Muscle of leg (tissue), 11 donors: Measurements from ENCODE around the gene SH3BP5. TPM values are rescaled to one million over a fixed set of nuclear protein-coding genes. Genes with fewer than 3 reads are reported as not detected.

Experiments
- DNase-seq: peaks from one replicate; pipeline ENCODE4 v3.0.0; 2013
- H3K27ac ChIP-seq: one replicate; pipeline ENCODE4 v1.5.1; 2013; ENCODE audit warnings: mild to moderate bottlenecking, low read length, control low read depth
- H3K27me3 ChIP-seq: one replicate; pipeline ENCODE4 v1.6.1; 2013; ENCODE audit warnings: low read length; ENCODE audit not compliant: control insufficient read depth, insufficient read depth
- H3K36me3 ChIP-seq: one replicate; pipeline ENCODE4 v1.6.1; 2013; ENCODE audit warnings: low read length; ENCODE audit not compliant: control insufficient read depth, insufficient read depth
- H3K4me1 ChIP-seq: one replicate; pipeline ENCODE4 v1.6.1; 2013; ENCODE audit warnings: low read length; ENCODE audit not compliant: control insufficient read depth, insufficient read depth
- H3K4me3 ChIP-seq: one replicate; pipeline ENCODE4 v1.5.1; 2013; ENCODE audit warnings: low read length, control low read depth
- H3K9me3 ChIP-seq: replicated peaks from 2 replicates; pipeline ENCODE4 v1.6.1; 2013; ENCODE audit warnings: low read depth, low read length; ENCODE audit not compliant: control insufficient read depth
- WGBS: methylation state at CpG from one replicate; pipeline ENCODE4 v1.1.5; 2013; ENCODE audit warnings: missing lambda C conversion rate; ENCODE audit not compliant: insufficient coverage; 5-methylcytosine and 5-hydroxymethylcytosine counted together
- polyA plus RNA-seq, 8 donors: library from polyadenylated mRNA; unstranded; fragments of 120-200 nt; gene quantifications; one replicate each; pipeline versions ENCODE4 v1.2.1 to v1.2.3, GENCODE V29; 2013; ENCODE audit warnings: inconsistent platforms in 1 of 8, low replicate concordance in 1 of 8; ENCODE audit not compliant: insufficient read length in 8 of 8, insufficient read depth in 1 of 8
- total RNA-seq: library from RNA; stranded (reverse); fragments of 120-200 nt; gene quantifications from one replicate; pipeline ENCODE4 v1.2.4, GENCODE V29; 2013

SH3BP5 gene
- total and polyA plus RNA-seq, 9 donors = 23.7 to 48.4 (median 31.8) TPM

DNA sequence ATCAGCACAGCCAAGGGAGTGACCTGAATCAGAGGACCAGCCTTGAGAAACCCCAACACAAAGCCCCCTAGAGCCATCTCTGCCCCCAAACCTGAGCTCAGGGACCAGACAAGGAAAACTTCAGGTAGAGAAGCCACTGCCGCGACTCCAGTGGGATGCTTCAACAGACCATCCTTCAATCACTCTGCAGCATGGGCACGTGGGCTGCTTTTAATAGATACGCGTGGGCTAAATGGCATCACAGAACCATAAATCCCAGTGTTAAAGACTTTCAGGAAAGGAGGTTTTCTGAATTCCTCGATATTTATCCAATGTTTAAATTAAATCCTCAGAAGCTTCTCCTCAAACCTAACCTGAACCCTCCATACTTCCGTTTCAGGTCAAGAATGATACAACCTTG is 30.6 kb downstream of the SH3BP5 start:
- no peaks in the 10 kb centered on the region for H3K9me3 ChIP-seq
- H3K27ac ChIP-seq = no peak overlapping the region
- H3K36me3 ChIP-seq = peaks cover 8% of the 10 kb centered on the region
- H3K4me1 ChIP-seq = no peaks in the 10 kb centered on the region
- no peaks in the 10 kb centered on the region for H3K27me3 ChIP-seq
- DNase-seq = no peak
- no CpG with 5 or more reads among the region's 7 CpGs for WGBS
- H3K4me3 ChIP-seq = no peak overlapping the region

- Histone ChIP-seq H3K9me3 (no peaks in the 10 kb centered on the region), H3K27me3 (no peaks in the 10 kb centered on the region), H3K4me3 (no peak overlapping the region), H3K4me1 (no peaks in the 10 kb centered on the region), H3K27ac (peak overlapping the region; percentile 13), H3K36me3 (peaks cover 8% of the 10 kb centered on the region)
- no CpG with 5 or more reads among the region's 8 CpGs for whole genome bisulfite sequencing
- DNase-seq = peak; percentile 64
Measured at GRCh38 chr3:15300323-15301078, 31.9 kb downstream of the SH3BP5 start.

DNA sequence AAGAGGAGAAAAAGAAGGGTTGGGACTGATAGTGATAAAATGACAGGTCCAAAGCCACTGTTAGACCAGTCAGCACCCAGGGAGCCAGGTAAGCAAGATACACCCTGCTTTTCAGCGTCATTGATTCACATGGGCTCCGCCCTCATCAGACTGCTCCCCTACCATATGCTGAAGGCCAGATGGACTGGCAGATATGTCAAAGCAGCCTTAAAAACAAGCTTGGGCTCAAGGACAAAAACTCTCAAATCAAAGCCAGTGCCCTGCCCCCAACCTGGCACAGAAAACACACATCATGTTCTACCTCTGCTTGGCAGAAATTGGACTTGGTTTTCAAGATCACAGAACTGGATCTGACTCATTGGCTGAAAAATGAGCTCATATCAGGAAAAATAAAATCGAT is 33.4 kb downstream of the SH3BP5 start:
- Histone ChIP-seq H3K4me1 (peaks cover 5% of the 10 kb centered on the region), H3K36me3 (peaks cover 8% of the 10 kb centered on the region), H3K4me3 (no peak overlapping the region), H3K27ac (no peak overlapping the region), H3K27me3 (no peaks in the 10 kb centered on the region), H3K9me3 (no peaks in the 10 kb centered on the region)
- DNase-seq = no peak
- 82% methylated on average over 2 of the region's 3 CpGs for WGBS

DNA sequence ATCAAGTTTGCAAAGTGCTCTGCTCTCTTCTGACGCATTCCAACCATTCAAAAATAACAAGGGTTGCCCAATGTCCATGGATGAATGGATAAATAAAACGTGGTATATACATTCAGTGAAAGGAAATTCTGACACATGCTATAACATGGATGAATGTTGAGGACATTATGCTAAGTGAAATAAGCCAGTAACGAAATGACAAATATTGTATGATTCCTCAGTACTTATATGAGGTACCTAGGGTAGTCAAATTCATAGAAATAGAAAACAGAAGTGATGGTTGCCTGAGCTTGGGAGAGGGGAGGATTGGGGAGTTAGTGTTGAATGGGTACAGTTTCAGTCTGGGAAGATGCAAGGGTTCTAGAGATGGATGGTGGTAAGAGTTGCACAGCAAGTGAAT is 33.9 kb downstream of the SH3BP5 start:
- H3K9me3 ChIP-seq = no peaks in the 10 kb centered on the region
- no peaks in the 10 kb centered on the region for H3K27me3 ChIP-seq
- H3K27ac ChIP-seq = no peak overlapping the region
- peaks cover 6% of the 10 kb centered on the region for H3K4me1 ChIP-seq
- WGBS = 100% methylated on average over 1 of the region's 3 CpGs
- H3K36me3 ChIP-seq = peaks cover 6% of the 10 kb centered on the region
- no peak overlapping the region for H3K4me3 ChIP-seq
- no peak for DNase-seq

DNA sequence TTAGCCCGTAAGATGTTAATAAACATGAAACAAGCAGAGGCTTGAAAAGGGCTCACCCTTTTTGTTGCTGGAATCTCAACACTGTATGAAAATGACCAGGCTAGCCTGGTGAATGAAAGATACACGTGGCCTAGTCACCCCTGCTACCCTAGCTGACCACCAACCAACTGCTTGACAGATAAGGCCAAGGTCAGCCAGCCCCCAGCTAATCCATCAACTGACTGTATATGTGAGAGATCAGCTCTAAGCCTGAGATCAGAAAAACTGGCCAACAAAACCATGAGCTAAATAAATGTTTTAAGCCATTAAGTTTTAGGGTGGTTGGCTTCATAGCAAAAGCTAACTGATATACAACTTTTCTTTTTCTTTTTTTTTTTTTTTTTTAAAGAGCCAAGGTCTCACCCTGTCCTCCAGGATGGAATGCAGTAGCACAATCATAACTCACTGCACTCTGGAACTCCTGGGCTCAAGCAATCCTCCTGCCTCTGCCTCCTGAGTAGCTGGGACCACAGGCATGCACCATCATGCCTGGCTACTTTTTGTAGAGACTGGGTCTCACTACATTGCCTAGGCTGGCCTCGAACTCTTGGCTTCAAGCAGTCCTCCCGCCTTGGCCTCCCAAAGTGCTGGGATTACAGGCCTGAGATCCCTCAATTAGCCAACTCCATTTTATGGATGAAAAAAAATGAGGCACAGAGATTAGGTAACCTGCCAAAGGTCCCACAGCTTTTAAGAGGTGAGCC is 34.6 kb downstream of the SH3BP5 start:
- Histone ChIP-seq H3K27ac (no peak overlapping the region), H3K27me3 (no peaks in the 10 kb centered on the region), H3K9me3 (no peaks in the 10 kb centered on the region), H3K4me3 (no peak overlapping the region), H3K4me1 (peaks cover 12% of the 10 kb centered on the region), H3K36me3 (peaks cover 3% of the 10 kb centered on the region)
- 100% methylated on average over 1 of the region's 4 CpGs for WGBS
- no peak for DNase-seq

GRCh38 chr3:15295506-15295905 is 36.9 kb downstream of the SH3BP5 start:
- peak overlapping the region; percentile 45 for H3K27ac ChIP-seq
- DNase-seq = peak; percentile 88
- H3K4me3 ChIP-seq = no peak overlapping the region
- no peaks in the 10 kb centered on the region for H3K9me3 ChIP-seq
- no peaks in the 10 kb centered on the region for H3K36me3 ChIP-seq
- WGBS = 69% methylated on average over 4 of the region's 6 CpGs
- peaks cover 24% of the 10 kb centered on the region for H3K4me1 ChIP-seq
- no peaks in the 10 kb centered on the region for H3K27me3 ChIP-seq

GRCh38 chr3:15294929-15295328 is 37.5 kb downstream of the SH3BP5 start:
- Histone ChIP-seq H3K4me3 (no peak overlapping the region), H3K4me1 (peaks cover 24% of the 10 kb centered on the region), H3K27me3 (no peaks in the 10 kb centered on the region), H3K9me3 (no peaks in the 10 kb centered on the region), H3K27ac (peak overlapping the region; percentile 56), H3K36me3 (no peaks in the 10 kb centered on the region)
- WGBS = 85% methylated on average over 3 of the region's 5 CpGs
- DNase-seq = no peak

- 36% methylated on average over 6 of the region's 13 CpGs for WGBS
- peaks cover 24% of the 10 kb centered on the region for H3K4me1 ChIP-seq
- no peaks in the 10 kb centered on the region for H3K9me3 ChIP-seq
- no peaks in the 10 kb centered on the region for H3K36me3 ChIP-seq
- peak overlapping the region; percentile 47 for H3K27ac ChIP-seq
- DNase-seq = peak; percentile 68
- H3K4me3 ChIP-seq = no peak overlapping the region
- no peaks in the 10 kb centered on the region for H3K27me3 ChIP-seq
Measured at GRCh38 chr3:15292765-15293522, 39.4 kb downstream of the SH3BP5 start.

- no peaks in the 10 kb centered on the region for H3K36me3 ChIP-seq
- H3K27me3 ChIP-seq = no peaks in the 10 kb centered on the region
- WGBS = 75% methylated on average over 2 of the region's 6 CpGs
- H3K4me3 ChIP-seq = no peak overlapping the region
- H3K4me1 ChIP-seq = peaks cover 24% of the 10 kb centered on the region
- DNase-seq = no peak
- no peak overlapping the region for H3K27ac ChIP-seq
- no peaks in the 10 kb centered on the region for H3K9me3 ChIP-seq
Measured at GRCh38 chr3:15291589-15292541, 40.5 kb downstream of the SH3BP5 start.
